Measurements from ENCODE around the gene SH3RF3. TPM values are rescaled to one million over a fixed set of nuclear protein-coding genes. Genes with fewer than 3 reads are reported as not detected.

Gene SH3RF3
- total RNA-seq, 1 donor from 2014 or later = 7.9 TPM

DNA sequence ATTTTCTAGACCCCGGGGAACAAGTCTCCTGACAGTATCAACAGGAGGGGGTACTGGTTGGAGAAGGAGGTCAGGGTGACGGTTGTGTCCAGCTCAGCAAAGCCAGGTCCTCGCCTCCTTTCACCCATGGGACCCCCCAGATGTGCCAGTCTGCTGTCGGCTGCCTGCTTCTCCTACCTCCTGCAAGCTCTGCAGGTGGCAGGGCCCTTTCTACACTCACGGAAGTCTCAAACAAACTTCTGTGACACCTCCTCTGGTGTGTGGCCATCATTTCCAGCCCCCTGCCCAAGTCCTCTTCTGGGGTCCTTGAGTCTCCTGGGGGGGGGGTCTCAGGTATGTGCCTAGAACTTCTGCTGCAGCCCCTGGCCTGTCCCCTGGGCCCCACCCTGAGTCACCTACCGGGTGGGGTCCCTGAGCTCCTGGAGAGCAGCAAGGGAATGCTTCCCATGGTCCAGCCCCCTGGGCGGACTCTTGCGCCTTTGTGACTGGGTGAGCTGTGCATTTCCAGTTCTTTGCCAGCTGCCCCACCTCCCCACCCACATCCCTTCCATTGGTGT is 12.8 kb downstream of the SH3RF3 start:
- Histone ChIP-seq H3K27me3 (ENCODE audit: low read depth) (no peaks in the 10 kb centered on the region), H3K4me3 (no peak overlapping the region), H3K9me3 (replicated peaks) (no peaks in the 10 kb centered on the region), H3K36me3 (no peaks in the 10 kb centered on the region), H3K27ac (replicated peaks) (no peak overlapping the region), H3K4me1 (no peaks in the 10 kb centered on the region)
- TF ChIP-seq, protein P1, sequence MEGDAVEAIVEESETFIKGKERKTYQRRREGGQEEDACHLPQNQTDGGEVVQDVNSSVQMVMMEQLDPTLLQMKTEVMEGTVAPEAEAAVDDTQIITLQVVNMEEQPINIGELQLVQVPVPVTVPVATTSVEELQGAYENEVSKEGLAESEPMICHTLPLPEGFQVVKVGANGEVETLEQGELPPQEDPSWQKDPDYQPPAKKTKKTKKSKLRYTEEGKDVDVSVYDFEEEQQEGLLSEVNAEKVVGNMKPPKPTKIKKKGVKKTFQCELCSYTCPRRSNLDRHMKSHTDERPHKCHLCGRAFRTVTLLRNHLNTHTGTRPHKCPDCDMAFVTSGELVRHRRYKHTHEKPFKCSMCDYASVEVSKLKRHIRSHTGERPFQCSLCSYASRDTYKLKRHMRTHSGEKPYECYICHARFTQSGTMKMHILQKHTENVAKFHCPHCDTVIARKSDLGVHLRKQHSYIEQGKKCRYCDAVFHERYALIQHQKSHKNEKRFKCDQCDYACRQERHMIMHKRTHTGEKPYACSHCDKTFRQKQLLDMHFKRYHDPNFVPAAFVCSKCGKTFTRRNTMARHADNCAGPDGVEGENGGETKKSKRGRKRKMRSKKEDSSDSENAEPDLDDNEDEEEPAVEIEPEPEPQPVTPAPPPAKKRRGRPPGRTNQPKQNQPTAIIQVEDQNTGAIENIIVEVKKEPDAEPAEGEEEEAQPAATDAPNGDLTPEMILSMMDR (IDR thresholded peaks at IDR 0.05; ENCODE audit: borderline replicate concordance) = no peak
- DNase-seq = no peak
- intact Hi-C loops (cut with micrococcal nuclease) = no loop called here

DNA sequence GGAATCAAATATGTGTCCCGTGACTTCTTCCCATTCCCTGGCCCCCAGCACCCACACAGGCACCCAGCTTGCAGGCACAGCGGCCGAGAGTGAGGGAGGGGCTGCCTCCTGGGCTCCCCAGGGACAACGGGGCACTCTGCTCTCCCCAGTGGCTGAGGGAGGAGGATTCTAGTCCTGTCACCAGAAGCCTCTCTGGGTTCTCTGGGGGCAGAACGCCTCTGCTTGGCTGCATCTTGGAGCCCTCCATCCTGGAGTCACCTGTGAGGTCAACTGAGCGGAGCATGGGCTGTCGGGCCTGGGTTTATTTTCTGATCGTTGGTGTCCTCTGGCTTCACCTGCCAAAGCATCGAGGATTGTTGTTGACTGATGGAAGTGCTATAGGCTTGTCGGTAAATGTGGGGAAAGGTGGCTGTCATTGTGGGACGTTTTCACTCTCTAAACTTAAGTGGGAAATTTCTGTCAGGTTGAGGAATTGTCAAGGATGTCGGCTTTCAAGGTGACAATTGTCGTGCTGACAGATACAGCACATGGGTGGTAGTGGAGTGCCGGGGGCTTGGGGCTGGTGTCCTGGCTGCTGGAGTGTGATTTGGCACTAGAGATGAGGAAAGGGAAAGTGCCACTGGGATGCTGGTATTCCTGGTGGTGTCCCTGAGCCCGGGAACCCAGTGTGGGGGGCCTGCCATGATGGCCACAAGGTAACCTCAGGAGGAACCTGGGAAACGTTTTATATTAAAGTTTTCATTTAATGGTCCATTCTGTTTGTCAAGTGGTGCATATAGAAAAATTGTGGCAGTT is 13.6 kb downstream of the SH3RF3 start:
- Histone ChIP-seq H3K36me3 (no peaks in the 10 kb centered on the region), H3K4me1 (no peaks in the 10 kb centered on the region), H3K27ac (replicated peaks) (no peak overlapping the region), H3K9me3 (replicated peaks) (no peaks in the 10 kb centered on the region), H3K27me3 (ENCODE audit: low read depth) (no peaks in the 10 kb centered on the region), H3K4me3 (no peak overlapping the region)
- TF ChIP-seq, protein P1 (IDR thresholded peaks at IDR 0.05; ENCODE audit: borderline replicate concordance) = no peak
- intact Hi-C loops (cut with micrococcal nuclease) = no loop called here
- DNase-seq = no peak

DNA sequence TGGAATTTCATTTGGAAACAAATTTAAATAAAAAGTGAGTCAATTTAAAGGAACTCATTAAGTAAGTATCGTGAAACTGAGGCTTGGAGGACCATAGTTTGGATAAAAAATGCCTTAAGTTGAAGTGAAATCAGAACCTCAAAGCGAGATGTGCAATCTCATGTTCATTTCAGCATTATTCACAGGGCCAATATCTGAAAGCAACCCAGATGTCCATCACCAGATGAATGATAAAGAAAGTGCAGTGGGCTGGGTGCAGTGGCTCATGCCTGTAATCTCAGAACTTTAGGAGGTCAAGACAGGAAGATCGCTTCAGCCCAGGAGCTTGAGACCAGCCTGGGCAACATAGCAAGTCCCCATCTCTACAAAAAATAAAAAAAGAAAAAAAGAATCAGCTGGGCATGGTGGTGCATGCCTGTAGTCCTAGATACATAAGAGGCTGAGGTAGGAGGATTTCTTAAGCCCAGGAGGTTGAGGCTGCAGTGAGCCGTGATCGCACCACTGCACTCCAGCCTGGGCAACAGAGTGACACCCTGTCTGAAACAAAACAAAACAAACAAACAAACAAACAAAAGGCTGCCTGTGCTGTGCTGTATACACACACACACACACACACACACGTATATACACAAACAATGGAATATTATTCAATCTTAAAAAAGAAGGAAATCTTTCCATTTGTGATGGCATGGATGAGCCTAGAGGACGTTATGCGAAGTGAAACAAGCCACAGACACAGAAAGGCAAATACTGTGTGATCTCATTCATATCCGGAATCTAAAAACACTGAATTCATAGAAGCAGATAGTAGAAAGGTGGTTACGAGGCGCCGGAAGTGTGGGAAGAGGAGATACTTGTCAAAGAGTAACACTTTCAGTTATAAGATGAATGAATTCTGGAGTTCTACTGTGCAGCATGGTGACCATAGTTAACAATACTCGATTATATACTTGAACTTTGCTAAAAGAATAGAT is 14.5 kb downstream of the SH3RF3 start:
- Histone ChIP-seq H3K9me3 (replicated peaks) (no peaks in the 10 kb centered on the region), H3K4me1 (peaks cover under 1% of the 10 kb centered on the region), H3K36me3 (no peaks in the 10 kb centered on the region), H3K27ac (replicated peaks) (no peak overlapping the region), H3K27me3 (ENCODE audit: low read depth) (no peaks in the 10 kb centered on the region), H3K4me3 (no peak overlapping the region)
- no peak for DNase-seq
- intact Hi-C loops (cut with micrococcal nuclease) = no loop called here
- TF ChIP-seq, protein P1 (IDR thresholded peaks at IDR 0.05; ENCODE audit: borderline replicate concordance) = no peak

DNA sequence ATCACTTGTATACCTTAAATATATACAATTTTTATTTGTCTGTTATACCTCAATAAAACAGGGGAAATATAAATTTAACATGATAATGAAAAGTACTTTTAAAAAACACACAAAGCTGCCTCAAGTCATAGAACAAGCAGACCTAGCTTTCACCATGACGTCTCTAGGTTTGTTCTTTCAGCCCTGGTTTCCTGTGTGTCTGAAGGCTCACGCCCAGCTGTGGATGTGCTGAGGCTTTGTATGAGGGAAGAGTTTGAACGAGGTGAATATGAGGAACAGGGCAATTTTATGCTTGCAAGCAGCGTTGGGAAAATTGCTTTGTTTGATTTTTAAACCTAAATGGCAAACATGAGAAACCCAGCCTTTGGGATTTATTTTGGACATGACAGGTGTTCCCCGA is 15.3 kb downstream of the SH3RF3 start:
- Histone ChIP-seq H3K36me3 (no peaks in the 10 kb centered on the region), H3K27me3 (ENCODE audit: low read depth) (no peaks in the 10 kb centered on the region), H3K4me1 (peaks cover 8% of the 10 kb centered on the region), H3K27ac (replicated peaks) (no peak overlapping the region), H3K4me3 (no peak overlapping the region), H3K9me3 (replicated peaks) (no peaks in the 10 kb centered on the region)
- intact Hi-C loops (cut with micrococcal nuclease) = no loop called here
- TF ChIP-seq, protein P1 (IDR thresholded peaks at IDR 0.05; ENCODE audit: borderline replicate concordance) = no peak
- DNase-seq = no peak

DNA sequence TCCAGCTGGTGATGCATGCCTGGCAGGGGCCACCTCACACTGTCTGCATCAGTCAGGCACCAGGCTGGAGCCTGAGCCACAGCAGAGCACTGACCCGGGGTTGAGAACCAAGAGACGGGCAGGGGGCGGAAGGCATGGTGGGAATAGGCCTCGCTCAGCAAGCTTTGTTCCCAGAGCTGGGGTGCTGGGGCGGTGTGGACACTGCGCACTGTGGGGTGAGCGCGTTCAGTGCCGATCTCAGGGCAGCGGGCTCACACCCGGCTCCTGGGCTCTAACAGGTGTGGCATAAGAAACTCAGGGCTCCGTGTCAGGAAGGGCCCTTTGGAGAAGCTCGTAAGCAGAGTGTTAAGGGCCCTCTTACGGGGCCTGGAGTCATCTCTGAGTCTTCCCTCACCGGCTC is 15.7 kb downstream of the SH3RF3 start:
- H3K4me3 ChIP-seq = no peak overlapping the region
- H3K9me3 ChIP-seq (replicated peaks) = no peaks in the 10 kb centered on the region
- DNase-seq = no peak
- no peaks in the 10 kb centered on the region for H3K36me3 ChIP-seq
- no peak overlapping the region for H3K27ac ChIP-seq (replicated peaks)
- intact Hi-C loops (cut with micrococcal nuclease) = no loop called here
- H3K27me3 ChIP-seq (ENCODE audit: low read depth) = no peaks in the 10 kb centered on the region
- H3K4me1 ChIP-seq = peaks cover 13% of the 10 kb centered on the region
- TF ChIP-seq, protein P1 (IDR thresholded peaks at IDR 0.05; ENCODE audit: borderline replicate concordance) = no peak

Measured in left ventricle myocardium inferior (tissue), 1 donor.